K562 (cell line): ENCODE results near the gene TRNAU1AP. TPM values are rescaled to one million over a fixed set of nuclear protein-coding genes. Genes with fewer than 3 reads are reported as not detected.

ENCODE experiments used
- AFF4 ChIP-seq: sonication (generic); formaldehyde crosslinking; IDR thresholded peaks from 2 replicates; pipeline ENCODE4 v1.8.0; 2023; ENCODE audit warnings: mild to moderate bottlenecking, missing genetic modification reagents
- CCAR2 ChIP-seq: fragments of 200-400 bp; formaldehyde crosslinking; IDR thresholded peaks from 2 replicates; pipeline ENCODE4 v1.6.1; 2017; ENCODE audit warnings: mild to moderate bottlenecking, low read depth, low read length
- CHCHD3 ChIP-seq: fragments of 250-450 bp; sonication (Bioruptor Pico); IDR thresholded peaks from 2 replicates; pipeline ENCODE4 v2.1.2; 2022; ENCODE audit warnings: mild to moderate bottlenecking
- HNRNPK ChIP-seq: fragments of 200-400 bp; formaldehyde crosslinking; IDR thresholded peaks from one replicate; pipeline ENCODE4 v1.6.1; 2018; ENCODE audit warnings: mild to moderate bottlenecking, low read depth, low read length; ENCODE audit not compliant: poor library complexity, severe bottlenecking
- KDM5B ChIP-seq: fragments of 200-600 bp; sonication (generic); IDR thresholded peaks from 2 replicates; pipeline ENCODE4 v1.6.1; 2012; ENCODE audit warnings: low read depth, mild to moderate bottlenecking, moderate library complexity, low read length, control low read depth, inconsistent platforms; ENCODE audit not compliant: insufficient replicate concordance
- NFXL1 ChIP-seq: fragments of 450-650 bp; formaldehyde crosslinking; IDR thresholded peaks from 2 replicates; pipeline ENCODE4 v1.4.0; 2021; ENCODE audit warnings: mild to moderate bottlenecking
- POLR2AphosphoS2 ChIP-seq: IDR thresholded peaks from 2 replicates; pipeline ENCODE4 v1.6.1; 2012; ENCODE audit warnings: low read length, improper control_type of control experiment
- PTBP1 ChIP-seq: fragments of 200-400 bp; formaldehyde crosslinking; IDR thresholded peaks from 2 replicates; pipeline ENCODE4 v1.6.1; 2017; ENCODE audit warnings: low read depth, low read length
- SIX5 ChIP-seq, 2 experiments: IDR thresholded peaks; 2 replicates each; pipeline ENCODE4 v1.6.1; 2011; ENCODE audit warnings: low read length in 2 of 2, borderline replicate concordance in 1 of 2, low read depth in 1 of 2, mild to moderate bottlenecking in 1 of 2, moderate library complexity in 1 of 2; ENCODE audit not compliant: insufficient read depth in 1 of 2
- ZBTB43 ChIP-seq: sonication (generic); formaldehyde crosslinking; IDR thresholded peaks from 2 replicates; pipeline ENCODE4 v1.8.0; 2023; ENCODE audit warnings: mild to moderate bottlenecking, missing genetic modification reagents
- ZNF134 ChIP-seq: fragments of 250-450 bp; sonication (Bioruptor Pico); conservative IDR thresholded peaks from 2 replicates; pipeline ENCODE4 v1.4.0; 2020
- ZNF384 ChIP-seq: IDR thresholded peaks from 2 replicates; pipeline ENCODE4 v1.6.1; 2012; ENCODE audit warnings: low read depth, low read length, improper control_type of control experiment
- ZNF407 ChIP-seq: fragments of 450-650 bp; IDR thresholded peaks from 2 replicates; pipeline ENCODE4 v1.6.1; 2016; ENCODE audit warnings: low read depth
- polyA plus RNA-seq, 8 experiments: library from polyadenylated mRNA; depleted of rRNA in 4 of 8; stranded (reverse) in 5 of 8; unstranded in 3 of 8; fragments of >200 nt; fragmentation: Nextera tagmentation in 2 of 8; fragmentation: Illumina TruSeq in 1 of 8; extraction: Ambion mirVana in 2 of 8; extraction: Trizol in 1 of 8; gene quantifications; 2 replicates each; pipeline versions ENCODE4 v1.2.1 to v1.2.3, GENCODE V29; 2011 to 2014; ENCODE audit warnings: inconsistent platforms in 1 of 8, missing spikeins in 1 of 8
- total RNA-seq, 7 experiments: library from RNA; depleted of rRNA in 6 of 7; stranded (reverse); fragments of >200 nt in 6 of 7; fragmentation: Illumina TruSeq in 2 of 7; extraction: Trizol in 2 of 7; gene quantifications; 2 replicates each; pipeline versions ENCODE4 v1.2.1 to v1.2.3, GENCODE V29; 2011 to 2021; ENCODE audit warnings: low replicate concordance in 1 of 7

Gene TRNAU1AP
- total and polyA plus RNA-seq, 9 of the 15 experiments (the other 6 are each of a cell fraction or from before 2014, with no cell fraction given): 34.9 to 110 (median 46.3) TPM

GRCh38 chr1:28510273-28510969 lies 42.5 kb upstream of the TRNAU1AP start (continued):
- TF ChIP-seq ZNF407 (no peak), SIX5 (IDR thresholded peaks at IDR 0.05; ENCODE audit: borderline replicate concordance in 1 of 2, insufficient read depth in 1 of 2, low read depth in 1 of 2, low read length in 2 of 2) (peak in 1 of 2 experiments; percentile 31; a peak in 1 of 4 replicates), PTBP1 (0 out of 2 replicates have a peak, but pooled peaks have one; percentile 79), KDM5B (peak; percentile 18), NFXL1 (CRISPR knock-in tag) (peak; percentile 93), POLR2AphosphoS2 (peak; percentile 97), ZNF134 (no peak; the same call in 1 of the 2 replicates), ZBTB43 (no peak), CCAR2 (no peak), CHCHD3 (peak; percentile 91), HNRNPK (peak; percentile 15), AFF4 (CRISPR knock-in tag) (peak; percentile 98), ZNF384 (no peak)
